GM18502 (cell line): ENCODE data around the gene TAGLN2.
"Not testable (repeated sequence)": the region's sequence is repeated elsewhere in the genome, so short reads cannot be mapped to it uniquely, and the experiment has no call there.

ENCODE experiments used
- ATAC-seq: cut with Tn5 transposase; IDR thresholded peaks from one replicate; pipeline ENCODE4 v1.9.1; 2021; ENCODE audit warnings: mild to moderate bottlenecking; ENCODE audit not compliant: unreplicated experiment, poor library complexity

Gene TAGLN2

DNA sequence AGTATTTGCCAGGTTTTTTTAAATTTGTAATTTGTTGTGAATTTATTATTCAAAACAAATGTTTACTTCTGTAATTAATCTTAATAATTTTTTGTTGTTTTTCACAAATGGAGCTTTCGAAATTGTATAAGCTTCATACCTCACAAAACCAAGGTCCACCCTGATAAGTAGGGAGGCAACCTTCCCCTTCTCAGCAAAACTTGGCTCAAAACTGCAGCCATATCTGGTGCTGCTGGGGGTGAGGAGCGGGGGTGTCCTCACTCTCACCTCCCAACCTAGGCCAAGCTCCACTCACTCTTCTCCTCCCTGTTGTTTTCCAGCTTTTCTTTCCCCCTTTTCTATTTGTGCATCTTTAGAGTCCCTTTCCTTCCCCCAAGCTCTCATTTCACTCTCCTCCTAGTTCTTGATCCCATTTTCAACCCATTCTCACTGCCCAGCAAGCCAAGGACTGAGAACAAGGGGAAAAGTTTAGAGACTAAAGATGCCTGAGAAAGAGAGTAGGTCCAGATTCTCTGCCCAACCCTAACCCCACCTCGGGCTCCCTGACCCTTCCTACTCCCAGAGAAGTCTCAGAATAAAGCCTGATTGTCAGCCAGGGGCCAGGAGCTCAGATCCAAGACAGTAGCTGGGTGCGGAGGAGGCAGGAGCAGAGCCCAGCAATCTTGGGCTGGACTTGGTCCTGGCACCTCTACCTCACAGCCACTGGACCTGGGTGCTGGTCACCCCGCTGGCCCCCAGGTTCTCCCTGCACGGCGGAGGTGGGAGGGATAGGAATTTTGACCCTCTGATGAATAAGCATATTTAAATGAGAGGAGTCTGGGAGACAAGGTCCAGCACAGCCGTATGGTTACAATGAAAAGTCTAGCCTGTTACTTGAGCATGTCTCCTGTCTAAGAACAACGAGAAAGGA, 17.0 kb downstream of the TAGLN2 start:
- no peak for ATAC-seq

DNA sequence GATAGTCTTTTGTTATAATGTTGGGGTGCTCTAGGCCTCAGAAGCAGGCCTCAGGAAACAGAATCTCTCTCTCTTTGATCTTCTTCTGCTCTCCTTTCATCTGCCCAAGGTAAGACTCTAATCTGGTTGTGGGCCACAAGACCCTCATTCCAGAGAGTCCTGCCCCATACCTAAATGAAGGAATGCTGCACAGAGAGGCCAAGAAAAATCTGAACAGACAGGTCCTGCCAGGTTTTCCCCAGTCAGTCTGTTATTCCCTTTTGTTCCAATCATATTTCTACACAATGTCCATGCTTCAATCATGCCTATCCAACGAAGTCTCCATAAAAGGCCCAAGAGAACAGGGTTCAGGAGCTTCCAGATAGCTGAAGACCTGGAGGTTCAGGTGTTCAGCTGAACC, 18.3 kb downstream of the TAGLN2 start:
- no peak for ATAC-seq

DNA sequence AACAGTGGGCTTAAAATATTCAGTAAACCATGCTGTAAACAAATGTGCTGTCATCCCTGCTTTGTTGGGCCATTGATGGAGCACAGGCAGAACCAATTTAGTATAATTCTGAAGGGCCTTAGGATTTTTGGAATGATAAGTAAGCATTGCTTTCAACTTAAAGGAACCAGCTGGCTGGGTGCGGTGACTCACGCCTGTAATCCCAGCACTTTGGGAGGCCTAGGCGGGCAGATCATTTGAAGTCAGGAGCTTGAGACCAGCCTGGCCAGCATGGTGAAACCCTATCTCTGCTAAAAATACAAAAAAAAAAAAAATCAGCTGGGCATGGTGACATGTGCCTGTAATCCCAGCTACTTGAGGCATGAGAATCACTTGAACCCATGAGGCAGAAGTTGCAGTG, 21.3 kb downstream of the TAGLN2 start:
- not testable (repeated sequence) for ATAC-seq

DNA sequence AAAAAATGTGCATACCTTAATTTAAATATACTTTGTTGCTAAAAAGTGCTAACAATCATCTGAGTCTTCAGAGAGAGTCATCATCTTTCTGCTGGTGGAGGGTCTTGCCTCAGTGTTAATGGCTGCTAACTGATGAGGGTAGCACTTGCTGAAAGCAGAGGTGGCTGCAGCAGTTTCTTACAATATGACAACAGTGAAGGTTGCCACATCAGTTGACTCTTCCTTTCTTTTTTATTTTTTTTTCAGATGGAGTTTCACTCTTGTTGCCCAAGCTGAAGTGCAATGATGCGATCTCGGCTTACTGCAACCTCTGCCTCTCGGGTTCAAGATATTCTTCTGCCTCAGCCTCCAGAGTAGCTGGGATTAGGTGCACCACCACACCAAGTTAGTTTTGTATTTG, 22.8 kb downstream of the TAGLN2 start:
- ATAC-seq: no peak

DNA sequence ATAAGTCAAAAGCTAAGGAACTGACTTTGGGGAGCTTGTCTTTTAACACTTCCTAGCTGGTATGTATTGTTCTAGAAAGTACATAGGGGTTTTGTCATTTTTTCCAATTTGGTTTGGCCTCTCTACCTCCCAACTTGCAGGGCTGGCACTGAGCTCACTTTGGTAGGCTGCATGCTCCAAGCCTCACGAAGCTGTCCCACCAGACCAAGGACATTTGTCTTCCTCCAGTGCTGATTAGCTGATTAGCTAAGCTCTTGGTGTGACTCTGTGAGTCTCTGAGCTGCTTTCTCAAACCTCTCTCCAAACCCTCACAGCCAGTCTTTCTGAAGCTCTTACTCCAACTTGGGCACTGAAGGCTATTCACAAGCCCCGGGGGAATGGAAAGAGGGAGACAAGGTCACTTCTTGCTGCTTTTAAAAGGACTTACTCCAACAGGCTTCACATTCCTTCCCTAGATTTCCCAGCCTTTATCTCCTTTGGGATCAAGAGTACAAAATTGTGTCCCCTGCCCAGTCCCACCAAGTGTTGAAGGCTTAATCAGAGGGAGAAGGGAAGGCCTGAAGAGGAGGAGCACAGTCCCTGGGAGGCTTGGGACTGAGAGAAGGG, 24.4 kb downstream of the TAGLN2 start:
- ATAC-seq: no peak

DNA sequence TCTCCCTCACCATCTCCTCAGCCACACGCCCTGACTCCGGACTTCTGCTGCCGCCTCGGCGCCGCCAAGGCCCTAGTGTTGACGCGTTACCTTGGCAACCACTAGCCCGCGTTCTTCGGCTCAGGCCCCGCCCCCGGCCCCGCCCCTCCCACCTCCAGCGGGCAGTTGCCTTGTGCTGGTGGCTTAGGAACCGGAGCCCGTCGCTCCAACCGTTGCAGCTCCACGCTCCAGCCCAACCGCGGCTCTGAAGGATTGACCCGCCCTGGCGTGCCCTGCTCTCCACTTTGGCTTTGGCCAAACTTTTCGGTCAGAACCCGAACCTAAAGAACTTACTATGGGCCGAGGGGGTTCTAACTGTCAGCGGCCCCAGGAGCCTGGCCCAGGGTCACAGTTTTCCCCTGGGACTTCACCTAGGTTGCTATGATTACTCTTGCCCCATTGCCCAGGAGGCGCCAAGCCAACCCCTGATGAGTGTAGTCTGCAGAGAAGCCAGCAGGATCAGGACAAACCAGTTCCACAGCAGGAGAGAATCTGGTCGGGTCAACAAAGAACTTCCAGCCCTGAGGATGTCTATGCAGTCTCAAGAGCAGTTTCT, 25.1 kb downstream of the TAGLN2 start, which contains the start of gene CFAP45:
TSS of gene CFAP45 (minus strand) at position 80 of the 595 bp plus-strand sequence. CDS start at position 13, 67 bp downstream.
- peak; percentile 71 for ATAC-seq

DNA sequence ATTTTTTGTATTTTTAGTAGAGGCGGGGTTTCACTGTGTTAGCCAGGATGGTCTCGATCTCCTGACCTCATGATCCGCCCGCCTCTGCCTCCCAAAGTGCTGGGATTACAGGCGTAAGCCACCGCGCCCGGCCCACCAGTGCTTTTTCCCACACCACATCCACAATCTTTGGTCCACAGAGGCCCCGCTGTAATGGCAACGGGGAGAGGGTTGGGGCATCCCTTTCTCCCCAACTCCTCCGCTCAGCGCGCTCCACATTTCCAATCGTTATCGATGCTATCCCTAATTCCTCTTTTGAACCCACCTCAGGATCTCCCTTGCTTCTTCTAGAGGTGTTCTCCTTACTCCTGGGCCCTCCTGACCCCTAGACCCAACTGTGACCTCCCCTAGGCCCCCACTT, 25.7 kb downstream of the TAGLN2 start:
- ATAC-seq: not testable (repeated sequence)

DNA sequence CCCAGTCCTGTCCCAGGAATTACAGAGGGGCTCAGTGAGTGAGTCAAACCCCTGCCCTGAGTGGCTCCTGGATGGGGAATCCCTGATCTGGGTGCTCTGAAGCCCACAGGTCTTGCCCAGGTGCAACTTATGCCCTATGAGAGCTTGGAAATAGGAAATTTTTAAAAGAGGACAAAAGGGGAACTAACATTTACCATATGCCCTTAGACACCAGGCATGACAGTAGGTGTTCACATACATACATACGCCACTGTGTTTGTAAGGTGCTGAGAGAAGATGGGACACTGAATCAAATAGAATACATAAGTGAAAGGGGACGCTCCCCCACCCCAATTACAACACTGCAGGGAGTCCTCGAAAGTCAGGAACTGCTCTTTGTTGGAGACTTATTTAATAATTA, 26.8 kb downstream of the TAGLN2 start:
- no peak for ATAC-seq

DNA sequence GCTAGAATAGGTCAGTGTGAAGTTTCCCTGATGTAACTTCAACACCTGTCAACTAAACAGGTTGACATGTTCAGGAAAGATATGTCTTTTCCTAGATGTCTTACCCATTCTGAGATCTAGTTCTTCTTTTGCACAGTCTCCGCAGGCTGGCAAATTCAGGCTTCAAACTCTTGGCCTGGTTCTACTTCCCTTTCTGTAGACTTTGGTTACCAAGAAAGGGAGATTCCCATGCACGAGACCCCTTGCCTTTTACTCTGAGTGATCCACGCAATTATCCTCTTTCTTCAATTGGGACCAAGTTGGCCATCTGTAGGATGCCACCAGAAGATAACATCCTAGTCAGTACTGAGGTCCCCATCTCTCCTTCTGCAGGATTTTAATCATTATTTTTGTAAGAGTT, 27.3 kb downstream of the TAGLN2 start:
- ATAC-seq: no peak

DNA sequence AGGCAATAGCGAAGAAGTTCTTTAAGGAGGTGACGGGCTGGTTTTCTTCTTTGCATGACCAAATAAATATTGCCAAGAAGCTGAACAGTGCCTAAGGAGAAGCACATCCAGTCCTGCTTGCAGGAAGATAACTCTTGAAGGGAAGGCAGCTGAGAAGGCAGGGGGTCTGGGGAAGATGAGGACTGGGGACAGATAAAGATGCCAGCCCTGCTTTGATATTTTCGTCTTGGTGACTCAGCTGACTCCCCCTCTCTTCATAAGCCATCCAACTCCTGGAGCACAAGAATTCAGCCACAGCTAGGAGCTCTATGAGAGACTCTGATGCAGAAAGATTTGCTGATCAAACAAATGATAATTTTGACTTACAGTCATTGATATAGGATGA, 28.8 kb downstream of the TAGLN2 start:
- no peak for ATAC-seq

DNA sequence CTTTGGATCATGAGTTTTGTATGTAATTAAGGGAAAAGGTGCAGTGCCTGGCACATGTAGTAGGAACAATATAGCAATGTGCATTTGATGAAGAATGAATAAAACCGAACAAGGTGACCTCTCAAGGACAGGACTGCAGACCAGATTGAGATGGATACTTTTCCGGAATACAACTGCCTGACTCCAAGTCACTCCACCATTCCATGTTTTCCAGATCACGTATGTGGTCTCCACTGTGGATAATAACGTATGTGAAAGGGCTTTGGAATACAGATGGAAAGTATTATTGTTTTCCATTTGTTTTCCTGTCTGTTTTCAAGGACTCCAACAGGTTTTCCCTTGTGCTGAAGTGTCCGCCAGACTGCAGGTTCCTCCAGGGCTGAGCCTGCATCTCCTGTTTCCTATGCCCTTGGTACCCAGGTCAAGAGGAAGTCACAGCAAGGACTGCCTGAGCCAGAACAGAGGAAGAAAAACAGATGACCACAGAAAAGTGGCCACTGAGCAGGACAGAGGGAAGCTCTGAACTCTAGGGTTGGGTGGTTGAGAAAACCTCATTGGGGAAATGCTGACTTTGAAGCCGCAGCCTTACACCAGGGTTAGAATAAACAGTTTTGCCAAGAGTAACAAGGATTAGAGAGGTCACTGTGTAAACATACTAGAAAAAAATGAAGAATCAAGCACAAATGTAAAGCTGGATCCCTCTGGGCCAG, 29.3 kb downstream of the TAGLN2 start:
- no peak for ATAC-seq

DNA sequence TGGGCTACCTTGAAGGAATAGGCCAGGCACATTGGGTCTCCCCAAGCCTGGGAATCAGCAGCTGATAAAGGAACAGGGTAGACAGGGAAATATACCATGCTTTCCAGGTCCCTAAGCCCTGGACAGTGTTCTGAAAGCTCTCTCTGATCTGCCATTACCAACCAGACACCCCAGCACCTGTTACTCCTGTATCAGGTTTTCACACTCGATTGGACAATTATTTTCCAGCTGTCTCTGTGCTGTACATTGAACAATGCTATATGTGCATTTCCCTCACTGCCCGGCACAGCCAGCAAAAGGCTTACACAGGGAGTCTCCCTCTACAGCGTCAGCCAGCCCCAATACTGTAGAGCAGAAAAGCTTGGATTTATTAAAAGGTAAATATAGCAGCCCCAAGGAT, 30.0 kb downstream of the TAGLN2 start:
- ATAC-seq: no peak

DNA sequence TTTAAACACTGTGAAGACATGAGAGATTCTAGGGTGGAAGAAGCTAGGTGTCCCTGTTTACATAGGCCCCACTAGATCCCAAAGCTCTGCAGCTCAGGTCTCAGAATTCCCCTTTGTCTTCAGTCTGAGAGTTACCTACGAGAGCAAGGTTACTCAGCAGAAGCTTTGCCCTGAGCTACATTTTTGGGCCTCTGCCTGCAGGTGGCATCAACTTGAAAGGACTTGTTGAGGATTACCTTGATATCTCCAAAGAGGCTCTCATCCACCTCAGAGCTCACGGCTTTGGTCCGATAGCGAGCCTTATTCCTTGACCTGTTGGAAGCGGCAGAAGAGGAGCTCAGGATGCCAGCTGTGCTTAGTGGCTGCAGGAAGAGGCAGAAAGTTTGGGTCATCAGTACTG, 32.4 kb downstream of the TAGLN2 start:
- ATAC-seq: no peak

DNA sequence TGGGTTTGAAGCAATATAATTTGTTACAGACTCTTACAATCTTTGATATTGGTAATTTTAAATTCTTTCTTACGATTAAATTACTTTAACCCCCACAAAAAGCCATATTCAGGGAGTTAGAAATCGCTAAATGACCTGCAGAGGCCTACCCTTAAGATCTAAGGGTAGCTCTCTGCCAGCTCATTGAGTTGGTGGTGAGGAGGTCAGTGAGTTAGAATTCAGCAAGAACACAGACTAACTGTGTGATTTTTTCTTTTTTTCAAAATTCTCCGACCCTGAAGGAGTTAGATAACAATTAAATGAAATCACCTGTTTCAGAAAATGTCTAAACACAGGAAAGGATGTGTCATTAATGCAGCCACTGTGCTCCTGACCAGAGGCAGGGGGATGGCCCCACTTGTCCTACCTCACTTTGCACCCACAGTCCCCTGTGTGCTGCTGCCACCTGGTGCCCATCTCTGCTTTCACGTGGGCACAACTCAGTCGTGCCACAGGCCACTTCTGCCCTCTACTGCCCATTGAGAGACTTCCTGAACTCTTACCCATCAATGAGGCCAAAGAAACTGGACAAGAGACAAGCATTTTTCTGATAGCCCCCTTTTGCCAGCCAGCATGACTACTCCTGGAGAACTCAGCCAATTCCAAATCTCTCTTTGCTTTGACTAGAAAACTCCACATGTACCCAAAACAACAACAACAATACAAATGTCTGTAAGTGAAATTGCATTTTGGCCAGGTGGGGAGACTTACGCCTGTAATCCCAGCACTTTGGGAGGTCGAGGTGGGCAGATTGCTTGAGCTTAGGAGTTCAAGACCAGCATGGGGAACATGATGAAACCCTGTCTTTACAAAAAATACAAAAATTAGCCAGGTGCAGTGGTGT, 33.8 kb downstream of the TAGLN2 start:
- ATAC-seq: no peak

DNA sequence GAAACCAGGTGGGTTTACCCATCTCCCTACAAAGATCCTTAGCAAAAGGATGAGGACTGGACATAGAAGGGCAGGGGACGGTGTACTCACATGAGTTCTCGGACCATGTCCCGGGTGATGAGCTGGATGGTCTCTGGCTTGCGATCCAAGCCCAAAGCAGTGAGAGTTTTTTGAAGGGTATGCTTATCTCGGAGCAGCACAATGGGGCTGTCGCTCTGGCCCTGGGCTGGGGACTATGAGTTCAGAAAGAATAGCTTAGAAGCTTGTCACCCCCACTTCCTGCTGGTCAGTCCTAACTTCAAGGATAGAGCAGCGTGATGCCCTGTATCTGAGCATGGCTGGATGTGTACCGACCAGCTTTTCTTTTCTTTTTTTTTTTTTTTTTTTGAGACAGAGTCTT, 34.9 kb downstream of the TAGLN2 start:
- peak; percentile 3 for ATAC-seq

DNA sequence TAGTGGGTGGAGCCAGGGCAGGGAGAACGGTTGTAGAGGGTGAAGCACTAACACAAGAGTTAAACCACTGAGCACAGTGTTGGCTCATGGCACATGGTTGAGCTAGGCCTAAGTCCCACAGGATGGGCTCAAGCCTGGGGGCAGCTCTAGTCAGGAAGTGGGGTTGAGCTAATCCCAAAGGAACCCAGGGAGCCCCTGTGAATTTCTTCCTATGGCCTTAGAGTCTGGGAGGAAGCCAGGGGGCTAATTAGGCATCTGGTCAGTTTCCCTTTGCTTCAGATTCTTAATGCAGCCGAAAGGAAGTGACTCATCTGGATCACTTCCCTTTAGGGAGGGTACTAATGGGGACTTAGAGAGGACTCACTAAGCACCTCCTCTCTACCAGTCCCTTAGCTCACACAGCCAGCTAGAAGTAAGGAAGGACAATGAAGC, 35.5 kb downstream of the TAGLN2 start:
- peak; percentile 97 for ATAC-seq

DNA sequence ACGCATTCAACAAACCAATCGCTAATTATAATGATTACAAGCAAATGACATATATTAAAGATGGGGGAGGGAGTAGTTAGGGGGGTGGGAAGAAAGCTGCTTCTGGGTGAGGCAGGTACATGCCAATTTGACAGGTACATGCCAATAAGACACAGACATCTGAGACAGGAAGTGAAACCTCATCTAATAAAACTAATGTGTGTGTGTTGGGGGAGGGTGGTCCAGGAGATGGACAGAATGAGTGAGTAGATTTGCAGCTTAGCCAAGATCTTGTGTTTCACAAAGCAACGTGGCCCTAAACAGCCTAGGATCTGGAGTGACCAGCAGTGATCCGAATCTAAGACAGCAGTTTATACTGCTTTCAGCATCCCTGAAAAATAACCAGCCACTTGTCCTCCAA, 36.1 kb downstream of the TAGLN2 start:
- ATAC-seq: no peak

DNA sequence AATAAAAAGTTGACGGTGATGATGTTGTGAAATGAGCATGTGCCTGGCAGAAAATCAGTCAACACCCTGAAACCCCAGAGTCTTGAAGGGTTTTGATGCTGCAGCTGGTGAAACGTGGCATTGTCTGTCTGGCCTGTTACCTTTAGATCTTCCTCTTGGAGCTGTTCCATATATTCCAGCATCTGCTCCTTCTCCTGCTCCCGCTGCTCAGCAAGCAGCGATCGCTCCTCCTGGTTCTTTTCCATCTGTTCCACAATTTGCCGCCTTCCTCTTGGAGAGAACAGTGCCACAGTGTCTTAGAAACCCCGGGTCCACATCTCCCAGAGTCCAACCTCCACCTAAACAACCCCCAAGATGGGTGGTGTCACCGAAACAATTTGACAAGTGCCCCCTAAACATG, 41.0 kb downstream of the TAGLN2 start:
- ATAC-seq: no peak

DNA sequence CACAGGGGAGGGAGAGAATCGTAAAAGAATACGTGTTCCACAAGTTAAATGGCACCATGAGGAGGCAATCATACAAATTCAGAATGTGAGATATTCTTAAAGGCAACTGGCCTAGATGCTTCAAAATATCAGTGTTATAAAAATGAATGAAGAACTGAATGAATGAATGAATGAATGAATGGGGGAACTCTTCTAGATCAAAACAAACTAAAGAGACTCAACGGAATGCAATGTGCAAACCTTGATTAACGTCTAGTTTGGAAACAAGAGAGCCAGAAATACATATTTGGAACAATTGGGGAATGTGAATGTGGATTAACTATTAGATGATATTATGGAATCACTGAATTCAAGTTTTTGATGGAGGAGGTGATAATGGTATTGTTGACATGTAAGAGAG, 42.2 kb downstream of the TAGLN2 start:
- ATAC-seq: no peak

DNA sequence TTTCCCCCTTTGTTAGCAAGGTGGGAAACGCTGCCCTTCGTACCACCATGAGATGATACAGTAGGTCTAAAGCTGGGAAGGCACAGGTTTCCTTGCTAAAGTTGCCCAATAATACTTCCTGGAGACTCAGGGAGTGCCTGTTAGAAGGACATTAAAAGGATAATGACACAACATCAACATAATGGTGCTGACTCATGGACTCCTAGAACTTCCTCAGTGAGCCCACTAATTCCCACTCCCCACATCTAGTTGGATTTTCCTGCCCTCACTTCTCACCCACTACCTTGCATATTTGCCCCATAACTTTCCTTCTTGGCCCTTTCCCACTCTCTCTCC, 42.8 kb downstream of the TAGLN2 start:
- ATAC-seq: no peak
